Kidney capillary endothelial cell (primary cell): ENCODE measurements around the gene ERBB4.
"Not testable (repeated sequence)": the region's sequence is repeated elsewhere in the genome, so short reads cannot be mapped to it uniquely, and the experiment has no call there.

Experiments
- DNase-seq: peaks from one replicate; pipeline ENCODE4 v3.0.0-alpha.2; 2018; ENCODE audit warnings: low spot score

ERBB4 gene

GRCh38 chr2:211692689-211693088 lies 845.9 kb downstream of the ERBB4 start:
- no peak for DNase-seq

- DNase-seq = no peak
These were observed 847.9 kb downstream of the ERBB4 start for GRCh38 chr2:211690736-211691135.

GRCh38 chr2:211688196-211688595 lies 850.4 kb downstream of the ERBB4 start:
- no peak for DNase-seq

- DNase-seq = no peak
These were observed 863.9 kb downstream of the ERBB4 start for GRCh38 chr2:211674715-211675114.

GRCh38 chr2:211673133-211673905 lies 865.3 kb downstream of the ERBB4 start:
- DNase-seq = no peak

GRCh38 chr2:211671977-211672376 lies 866.6 kb downstream of the ERBB4 start:
- no peak for DNase-seq

- DNase-seq = no peak
These were observed 873.3 kb downstream of the ERBB4 start for GRCh38 chr2:211665299-211665698.

- DNase-seq = no peak
These were observed 874.3 kb downstream of the ERBB4 start for GRCh38 chr2:211664321-211664720.

GRCh38 chr2:211654211-211654780 lies 884.3 kb downstream of the ERBB4 start:
- no peak for DNase-seq

GRCh38 chr2:211652327-211652726 lies 886.3 kb downstream of the ERBB4 start:
- no peak for DNase-seq

GRCh38 chr2:211649331-211649730 lies 889.3 kb downstream of the ERBB4 start:
- no peak for DNase-seq

- no peak for DNase-seq
These were observed 907.1 kb downstream of the ERBB4 start for GRCh38 chr2:211631503-211631902.

- DNase-seq = no peak
These were observed 915.5 kb downstream of the ERBB4 start for GRCh38 chr2:211623096-211623495.

GRCh38 chr2:211620986-211621385 lies 917.6 kb downstream of the ERBB4 start:
- DNase-seq = no peak

GRCh38 chr2:211617803-211618202 lies 920.8 kb downstream of the ERBB4 start:
- no peak for DNase-seq

GRCh38 chr2:211611621-211612020 lies 927.0 kb downstream of the ERBB4 start:
- no peak for DNase-seq

- DNase-seq = no peak
These were observed 927.5 kb downstream of the ERBB4 start for GRCh38 chr2:211611061-211611518.

- DNase-seq = no peak
These were observed 929.5 kb downstream of the ERBB4 start for GRCh38 chr2:211609127-211609526.

- DNase-seq = no peak
These were observed 939.5 kb downstream of the ERBB4 start for GRCh38 chr2:211599146-211599545.

GRCh38 chr2:211598238-211598637 lies 940.4 kb downstream of the ERBB4 start:
- no peak for DNase-seq

- DNase-seq = not testable (repeated sequence)
These were observed 946.6 kb downstream of the ERBB4 start for GRCh38 chr2:211592006-211592405.

GRCh38 chr2:211591426-211591825 lies 947.2 kb downstream of the ERBB4 start:
- no peak for DNase-seq

GRCh38 chr2:211568439-211568838 lies 970.2 kb downstream of the ERBB4 start:
- DNase-seq = no peak

GRCh38 chr2:211564441-211564840 lies 974.2 kb downstream of the ERBB4 start:
- DNase-seq = no peak
